NCI-H748 (cell line): ENCODE data around the gene AKAP12.

Source experiments
- DNase-seq: peaks from one replicate; lab custom pipeline; 2025; ENCODE audit not compliant: unreplicated experiment; lab: John Stamatoyannopoulos, UW

The AKAP12 gene

DNA sequence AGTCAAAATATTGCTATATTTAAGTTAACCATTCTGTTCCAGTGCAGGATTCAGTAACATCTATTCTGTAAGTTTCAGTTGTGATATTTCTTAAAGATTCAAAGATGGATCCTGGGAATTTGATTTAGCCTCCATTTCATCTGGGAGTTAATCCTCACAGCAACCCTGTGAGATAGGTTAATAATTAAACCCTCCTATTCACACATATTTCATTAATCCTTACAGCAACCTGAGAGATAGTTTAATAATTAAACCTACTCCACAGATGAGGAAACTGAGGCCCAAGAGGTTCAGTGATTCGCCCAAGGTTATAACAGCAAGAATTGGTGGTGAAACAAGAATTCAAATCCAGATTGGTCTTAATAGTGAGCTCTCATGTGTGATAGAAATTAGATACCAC is 162.5 kb downstream of the AKAP12 start:
- no peak for DNase-seq

DNA sequence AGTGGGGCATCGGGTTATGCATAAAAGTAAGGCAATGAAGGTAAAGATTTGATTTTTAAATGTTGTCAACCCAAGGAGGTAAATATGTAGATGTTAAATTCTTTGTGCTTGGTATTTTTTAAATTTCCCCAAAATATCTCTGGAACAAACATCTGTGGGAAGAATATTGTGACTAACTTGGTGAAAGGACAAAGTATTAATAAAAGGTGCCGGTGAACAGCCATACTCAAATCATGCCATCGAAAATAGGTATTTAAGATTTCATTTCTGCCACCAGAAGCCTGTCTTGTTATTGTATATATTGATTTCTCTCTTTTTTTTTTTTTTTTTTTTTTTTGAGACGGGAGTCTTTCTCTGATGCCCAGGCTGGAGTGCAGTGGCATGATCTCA is 164.1 kb downstream of the AKAP12 start:
- DNase-seq, result no peak
